LoVo (cell line): ENCODE data around the gene TICRR.

Experiments used
- DNase-seq: peaks from one replicate; pipeline ENCODE4 v3.0.0-alpha.2; 2016; ENCODE audit warnings: low spot score

TICRR gene

DNA sequence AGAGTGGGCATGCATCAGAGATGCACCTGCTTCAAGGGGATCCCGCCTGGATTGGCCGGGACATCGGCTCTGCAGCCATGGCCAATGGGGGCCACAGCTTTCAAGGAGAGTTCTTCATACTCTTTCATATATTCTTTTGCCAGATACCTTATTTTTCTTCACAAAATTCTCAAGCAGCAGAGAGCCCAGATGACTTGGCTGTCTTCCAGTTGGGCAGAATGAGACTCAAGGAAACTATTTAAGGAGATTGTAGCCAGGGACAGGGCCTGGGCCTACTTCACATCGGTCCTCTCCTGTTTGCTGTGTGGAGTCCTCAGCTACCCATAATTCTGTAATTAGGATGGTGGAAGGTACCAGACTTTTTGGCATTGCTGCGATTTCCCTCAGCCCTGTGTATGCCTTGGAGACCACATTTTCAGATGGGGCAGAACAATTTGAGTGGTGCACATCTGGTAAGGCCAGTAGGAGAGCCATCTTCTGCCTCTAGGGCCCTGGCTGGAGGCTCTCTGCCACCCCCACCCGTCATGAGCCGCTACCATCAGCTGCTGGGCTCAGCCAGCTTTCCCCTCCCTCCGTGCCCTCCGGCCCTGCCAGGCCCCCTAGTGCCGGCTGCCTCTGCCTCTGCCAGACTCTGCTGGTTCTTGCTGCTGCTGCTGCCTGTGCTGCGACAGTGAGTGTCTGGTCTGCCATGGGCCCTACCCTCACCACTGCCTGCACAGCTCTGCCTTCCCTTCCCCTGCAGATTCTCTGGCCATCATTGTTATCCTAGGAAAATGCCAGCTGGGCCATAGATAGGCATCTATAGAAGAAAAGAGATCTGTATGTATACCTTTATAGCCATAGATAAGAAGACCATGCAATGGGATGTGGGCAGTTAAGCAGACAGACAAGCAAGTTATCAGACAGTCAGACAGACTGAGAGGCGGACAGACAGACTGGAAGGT lies 97.2 kb downstream of the TICRR start:
- DNase-seq: no peak

GRCh38 chr15:89673165-89673512 lies 97.9 kb downstream of the TICRR start:
- DNase-seq: no peak

GRCh38 chr15:89674526-89674925 lies 99.3 kb downstream of the TICRR start:
- no peak for DNase-seq

DNA sequence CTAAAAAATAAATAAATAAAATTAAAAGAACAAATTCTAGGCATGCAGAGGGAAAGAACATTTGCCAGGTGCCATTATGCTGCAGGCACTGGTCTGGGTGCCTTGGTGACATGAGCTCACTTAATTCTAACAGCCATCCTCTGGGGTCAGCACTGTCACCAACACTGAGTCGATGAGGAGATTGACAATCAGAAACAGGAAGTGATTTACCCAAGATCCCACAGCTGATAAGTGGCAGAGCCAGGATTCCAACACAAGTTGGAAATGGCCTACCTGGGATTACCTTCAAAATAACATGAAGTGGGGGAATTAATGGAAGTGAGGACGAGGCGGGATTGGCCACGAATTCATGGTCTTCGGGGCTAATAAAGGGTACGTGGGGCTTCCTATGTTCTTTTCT lies 100.3 kb downstream of the TICRR start:
- no peak for DNase-seq

GRCh38 chr15:89677381-89677780 lies 102.1 kb downstream of the TICRR start:
- no peak for DNase-seq
